H1 (cell line): Measurements from ENCODE around the gene KATNA1. TPM values are rescaled to one million over a fixed set of nuclear protein-coding genes. Genes with fewer than 3 reads are reported as not detected.

Experiments
- CTCF ChIA-PET: fragments of 300-600 bp; sonication (Branson Sonifier 250); formaldehyde crosslinking; loops from one replicate; lab custom pipeline; 2021; ENCODE audit not compliant: partially characterized antibody; lab: Charles Lee
- POLR2A ChIA-PET: fragments of 300-600 bp; sonication (Branson Sonifier 250); formaldehyde crosslinking; loops from one replicate; lab custom pipeline; 2021; ENCODE audit warnings: inconsistent platforms; ENCODE audit not compliant: partially characterized antibody; lab: Charles Lee
- DNase-seq, 2 experiments: peaks; one replicate each; pipeline versions ENCODE4 v3.0.0 to v3.0.0-alpha.2; 2010 to 2022; ENCODE audit warnings: low spot score in 2 of 2, low read depth in 1 of 2, mixed read lengths in 1 of 2
- FAIRE-seq: peaks from 2 replicates; lab custom pipeline; 2011; peaks lifted over from hg19 to GRCh38; lab: Jason Lieb, UNC
- H2AFZ ChIP-seq: 2 replicates; pipeline ENCODE4 v1.8.1; 2012; ENCODE audit warnings: low read length, inconsistent platforms
- H2AK5ac ChIP-seq: 2 replicates; pipeline ENCODE4 v1.6.1; 2013; ENCODE audit warnings: low read depth, low read length
- H2BK120ac ChIP-seq: replicated peaks from 2 replicates; pipeline ENCODE3; 2013; ENCODE audit warnings: low read depth, low read length, inconsistent platforms
- H2BK12ac ChIP-seq: 2 replicates; pipeline ENCODE4 v1.6.1; 2013; ENCODE audit warnings: low read depth, low read length
- H2BK15ac ChIP-seq: 2 replicates; pipeline ENCODE4 v1.6.1; 2013; ENCODE audit warnings: low read length
- H2BK20ac ChIP-seq: 2 replicates; pipeline ENCODE4 v1.6.1; 2013; ENCODE audit warnings: low read length
- H2BK5ac ChIP-seq: 2 replicates; pipeline ENCODE4 v1.6.1; 2013; ENCODE audit warnings: low read depth, low read length
- H3K14ac ChIP-seq: 2 replicates; pipeline ENCODE4 v1.6.1; 2013; ENCODE audit warnings: inconsistent platforms; ENCODE audit not compliant: insufficient read length
- H3K18ac ChIP-seq: 2 replicates; pipeline ENCODE4 v1.6.1; 2013; ENCODE audit warnings: low read length; ENCODE audit errors: extremely low read depth
- H3K23ac ChIP-seq: 2 replicates; pipeline ENCODE4 v1.6.1; 2013; ENCODE audit warnings: inconsistent platforms; ENCODE audit not compliant: insufficient read length
- H3K23me2 ChIP-seq: 2 replicates; pipeline ENCODE4 v1.6.1; 2013; ENCODE audit warnings: low read depth, low read length
- H3K27ac ChIP-seq: 2 replicates; pipeline ENCODE4 v1.6.1; 2011; ENCODE audit warnings: low read depth, low read length, inconsistent platforms
- H3K27me3 ChIP-seq, 4 experiments: replicated peaks in 1 of 4; 1 replicate in 1 of 4; 2 replicates in 3 of 4; pipeline versions ENCODE4 v1.6.1 to v1.8.1; 2011 to 2013; ENCODE audit warnings: low read length in 3 of 4, mild to moderate bottlenecking in 3 of 4, inconsistent platforms in 2 of 4, mixed read lengths in 2 of 4, moderate library complexity in 1 of 4; ENCODE audit not compliant: control insufficient read depth in 3 of 4, insufficient read depth in 3 of 4; ENCODE audit errors: extremely low read depth in 1 of 4
- H3K36me3 ChIP-seq, 4 experiments: 2 replicates each; pipeline versions ENCODE4 v1.6.1 to v1.8.1; 2011 to 2013; ENCODE audit warnings: mild to moderate bottlenecking in 4 of 4, low read length in 3 of 4, moderate library complexity in 2 of 4, control low read depth in 1 of 4, inconsistent platforms in 1 of 4; ENCODE audit not compliant: insufficient read depth in 4 of 4, control insufficient read depth in 2 of 4
- H3K4ac ChIP-seq: replicated peaks from 2 replicates; pipeline ENCODE3; 2013; ENCODE audit warnings: low read length, low read depth, mixed read lengths, inconsistent platforms; ENCODE audit not compliant: insufficient read length
- H3K4me1 ChIP-seq, 4 experiments: replicated peaks in 1 of 4; 1 replicate in 1 of 4; 2 replicates in 3 of 4; pipeline versions ENCODE4 v1.6.1 to v1.8.1; 2011 to 2013; ENCODE audit warnings: low read length in 3 of 4, inconsistent platforms in 2 of 4, mixed read lengths in 1 of 4; ENCODE audit not compliant: insufficient read depth in 4 of 4, control insufficient read depth in 3 of 4
- H3K4me2 ChIP-seq, 2 experiments: 2 replicates each; pipeline versions ENCODE4 v1.6.1 to v1.8.1; 2011 to 2013; ENCODE audit warnings: low read depth in 2 of 2, low read length in 2 of 2, control low read depth in 1 of 2, inconsistent platforms in 1 of 2, mild to moderate bottlenecking in 1 of 2; ENCODE audit not compliant: insufficient read depth in 1 of 2
- H3K4me3 ChIP-seq, 4 experiments: fragments of 200-600, 300-600 bp in 1 of 4; sonication (generic), shearing (Covaris generic), sonication (Bioruptor Twin) in 1 of 4; 2 replicates each; pipeline versions ENCODE4 v1.5.1 to v1.8.1; 2011 to 2016; ENCODE audit warnings: low read length in 4 of 4, low read depth in 3 of 4, control low read depth in 2 of 4, inconsistent platforms in 2 of 4, mild to moderate bottlenecking in 2 of 4, mixed read lengths in 1 of 4, moderate library complexity in 1 of 4; ENCODE audit not compliant: insufficient read depth in 2 of 4; ENCODE audit errors: extremely low read depth in 1 of 4
- H3K56ac ChIP-seq: replicated peaks from 2 replicates; pipeline ENCODE3; 2013; ENCODE audit warnings: low read depth, mild to moderate bottlenecking, mixed read lengths, low read length, inconsistent platforms; ENCODE audit not compliant: insufficient read length
- H3K79me1 ChIP-seq: 2 replicates; pipeline ENCODE4 v1.6.1; 2013; ENCODE audit warnings: low read depth, low read length, control low read depth
- H3K79me2 ChIP-seq, 2 experiments: 2 replicates each; pipeline versions ENCODE4 v1.6.1 to v1.8.1; 2012 to 2013; ENCODE audit warnings: low read length in 2 of 2, mild to moderate bottlenecking in 2 of 2, inconsistent platforms in 1 of 2; ENCODE audit not compliant: insufficient read depth in 2 of 2, control insufficient read depth in 1 of 2
- H3K9ac ChIP-seq, 4 experiments: replicated peaks in 1 of 4; 1 replicate in 1 of 4; 2 replicates in 3 of 4; pipeline versions ENCODE4 v1.6.1 to v1.8.1; 2011 to 2013; ENCODE audit warnings: low read depth in 3 of 4, low read length in 3 of 4, control low read depth in 2 of 4, mild to moderate bottlenecking in 2 of 4, moderate library complexity in 2 of 4, inconsistent platforms in 1 of 4; ENCODE audit errors: extremely low read depth in 1 of 4
- H3K9me3 ChIP-seq, 2 experiments: 2 replicates each; pipeline versions ENCODE4 v1.6.1 to v1.8.1; 2012 to 2013; ENCODE audit warnings: mild to moderate bottlenecking in 2 of 2, moderate library complexity in 2 of 2, control low read depth in 1 of 2, inconsistent platforms in 1 of 2, low read depth in 1 of 2, low read length in 1 of 2, mixed read lengths in 1 of 2; ENCODE audit not compliant: insufficient read depth in 2 of 2
- H4K20me1 ChIP-seq, 2 experiments: replicated peaks in 1 of 2; 2 replicates each; pipeline versions ENCODE3 to v1.8.1; 2011 to 2013; ENCODE audit warnings: inconsistent platforms in 2 of 2, low read length in 2 of 2, mild to moderate bottlenecking in 1 of 2; ENCODE audit not compliant: insufficient read depth in 2 of 2, control insufficient read depth in 1 of 2
- H4K5ac ChIP-seq: 2 replicates; pipeline ENCODE4 v1.6.1; 2013; ENCODE audit warnings: low read length, low read depth, mixed read lengths, inconsistent platforms; ENCODE audit not compliant: insufficient read length
- H4K8ac ChIP-seq: 2 replicates; pipeline ENCODE4 v1.8.0; 2013; ENCODE audit warnings: mild to moderate bottlenecking, moderate library complexity, low read length, inconsistent platforms; ENCODE audit not compliant: insufficient read depth; ENCODE audit errors: extremely low read depth
- H4K91ac ChIP-seq: replicated peaks from 2 replicates; pipeline ENCODE3; 2013; ENCODE audit warnings: low read length, mixed read lengths, inconsistent platforms; ENCODE audit not compliant: insufficient read length
- ASH2L ChIP-seq: fragments of 200-600, 300-600 bp; sonication (generic); IDR thresholded peaks from one replicate; pipeline ENCODE4 v1.7.1; 2017; ENCODE audit warnings: low read length
- ATF2 ChIP-seq: IDR thresholded peaks from 2 replicates; pipeline ENCODE4 v1.6.1; 2012; ENCODE audit warnings: low read length, inconsistent platforms
- BACH1 ChIP-seq: IDR thresholded peaks from 2 replicates; pipeline ENCODE4 v1.6.1; 2012; ENCODE audit warnings: low read length, improper control_type of control experiment
- CBX8 ChIP-seq: fragments of 300-800, 300-1000 bp; sonication (generic); IDR thresholded peaks from 2 replicates; pipeline ENCODE4 v1.7.1; 2016; ENCODE audit warnings: low read depth, low read length, borderline replicate concordance
- CHD1 ChIP-seq: IDR thresholded peaks from 2 replicates; pipeline ENCODE4 v1.6.1; 2012; ENCODE audit warnings: low read depth, low read length, improper control_type of control experiment
- KDM1A ChIP-seq: fragments of 200-600, 300-600 bp; sonication (generic); IDR thresholded peaks from 2 replicates; pipeline ENCODE4 v1.7.1; 2016; ENCODE audit warnings: mild to moderate bottlenecking, low read length, borderline replicate concordance
- MAX ChIP-seq: IDR thresholded peaks from 2 replicates; pipeline ENCODE4 v1.6.1; 2012; ENCODE audit warnings: inconsistent platforms
- NRF1 ChIP-seq: IDR thresholded peaks from 2 replicates; pipeline ENCODE4 v1.6.1; 2011; ENCODE audit warnings: mild to moderate bottlenecking, low read depth, low read length, improper control_type of control experiment
- POLR2A ChIP-seq, 2 experiments: IDR thresholded peaks; 1 replicate in 1 of 2; 2 replicates in 1 of 2; pipeline ENCODE4 v1.6.1; 2011; ENCODE audit warnings: low read depth in 2 of 2, low read length in 2 of 2, mild to moderate bottlenecking in 2 of 2; ENCODE audit errors: control extremely low read depth in 1 of 2
- SAP30 ChIP-seq: fragments of 300-600 bp; sonication (generic); IDR thresholded peaks from 2 replicates; pipeline ENCODE4 v1.7.1; 2012; ENCODE audit warnings: low read length, moderate library complexity, mild to moderate bottlenecking, inconsistent platforms; ENCODE audit not compliant: insufficient read depth, insufficient replicate concordance
- SIRT6 ChIP-seq: IDR thresholded peaks from one replicate; pipeline ENCODE4 v1.7.1; 2012; ENCODE audit warnings: low read length, inconsistent platforms
- TEAD4 ChIP-seq: IDR thresholded peaks from 2 replicates; pipeline ENCODE4 v1.6.1; 2012; ENCODE audit warnings: low read depth, low read length, inconsistent platforms, mixed read lengths
- YY1 ChIP-seq: IDR thresholded peaks from 2 replicates; pipeline ENCODE4 v1.6.1; 2011; ENCODE audit warnings: low read depth, mild to moderate bottlenecking, low read length
- WGBS, 2 experiments: shearing (Covaris generic) in 1 of 2; methylation state at CpG; one replicate each; pipeline versions ENCODE4 v1.1.6 to v1.1.7; 2013 to 2015; ENCODE audit warnings: low lambda C conversion rate in 2 of 2, mixed read lengths in 2 of 2, inconsistent platforms in 1 of 2, low coverage in 1 of 2, missing lambda C conversion rate in 1 of 2; ENCODE audit not compliant: insufficient replicate concordance in 2 of 2, insufficient coverage in 1 of 2, insufficient read length in 1 of 2; ENCODE audit errors: extremely low coverage in 1 of 2, missing lambda C conversion rate in 1 of 2; 5-methylcytosine and 5-hydroxymethylcytosine counted together
- polyA plus RNA-seq, 7 experiments: library from polyadenylated mRNA; depleted of rRNA in 3 of 7; stranded (reverse) in 5 of 7; unstranded in 2 of 7; fragments of >200 nt in 5 of 7; fragments of 200-250 nt in 2 of 7; gene quantifications; 1 replicate in 5 of 7; 2 replicates in 1 of 7; 4 replicates in 1 of 7; pipeline versions ENCODE4 v1.2.1 to v1.2.3, GENCODE V29; 2011 to 2013; ENCODE audit warnings: missing spikeins in 2 of 7, mixed read lengths in 2 of 7
- total RNA-seq: library from RNA; stranded (reverse); fragmentation: NEBNext Ultra II Directional; extraction: Animal tissue kit (Norgen Biotek cat#: 25700); gene quantifications from 2 replicates; pipeline ENCODE4 v1.2.1, GENCODE V29; 2021

The KATNA1 gene
- total and polyA plus RNA-seq, 2 of the 8 experiments (the other 6 are each of a cell fraction or from before 2014, with no cell fraction given) = 7.6 to 20.3 TPM

- no peak overlapping the region for H2BK5ac ChIP-seq
- H3K4me1 ChIP-seq = no peaks in the 10 kb centered on the region
- H3K4ac ChIP-seq = no peak overlapping the region
- 0 out of 4 replicates have a peak, but pooled peaks cover 0 to 3% of the 10 kb centered on the region in 2 experiments for H3K9me3 ChIP-seq
- ChIA-PET POLR2A (no interaction called here), CTCF (no interaction called here)
- no peak overlapping the region for H2BK15ac ChIP-seq
- no peak overlapping the region for H3K27ac ChIP-seq
- H2BK120ac ChIP-seq = no peak overlapping the region
- no peaks in the 10 kb centered on the region for H3K27me3 ChIP-seq
- H2AFZ ChIP-seq = no peak overlapping the region
- 91% methylated on average over 5 of the region's 5 CpGs; no CpG with 5 or more reads in 1 of the 2 experiments for WGBS, 2 experiments
- H4K5ac ChIP-seq = no peak overlapping the region
- no peak overlapping the region for H3K14ac ChIP-seq
- H3K4me3 ChIP-seq = no peak overlapping the region
- H2BK12ac ChIP-seq = no peak overlapping the region
- no peaks in the 10 kb centered on the region for H3K23me2 ChIP-seq
- H2AK5ac ChIP-seq = no peak overlapping the region
- no peaks in the 10 kb centered on the region for H3K79me2 ChIP-seq
- H4K20me1 ChIP-seq = no peaks in the 10 kb centered on the region
- FAIRE-seq = no peak
- no peak overlapping the region for H3K23ac ChIP-seq
- no peak overlapping the region for H3K9ac ChIP-seq
- TF ChIP-seq MAX (no peak), ATF2 (no peak), KDM1A (no peak), YY1 (no peak), CBX8 (no peak), POLR2A (IDR thresholded peaks at IDR 0.05; ENCODE audit: control extremely low read depth in 1 of 2, low read depth in 2 of 2, low read length in 2 of 2) (no peak), SAP30 (no peak), CHD1 (no peak), ASH2L (no peak), NRF1 (no peak), SIRT6 (no peak), BACH1 (no peak), TEAD4 (no peak)
- DNase-seq = no peak
- H3K79me1 ChIP-seq = no peaks in the 10 kb centered on the region
- H4K91ac ChIP-seq = no peak overlapping the region
- H4K8ac ChIP-seq = no peak overlapping the region
- no peak overlapping the region for H3K56ac ChIP-seq
- H3K36me3 ChIP-seq = no peaks in the 10 kb centered on the region
- no peak overlapping the region for H2BK20ac ChIP-seq
- H3K4me2 ChIP-seq = no peak overlapping the region
- no peak overlapping the region for H3K18ac ChIP-seq
Observed at GRCh38 chr6:149615805-149616204, 32.7 kb downstream of the KATNA1 start.
